ENCODE data around the gene LSR. TPM values are rescaled to one million over a fixed set of nuclear protein-coding genes. Genes with fewer than 3 reads are reported as not detected.

Gene LSR
- total and polyA plus RNA-seq, 8 donors: 50.6 to 130 (median 61.4) TPM

DNA sequence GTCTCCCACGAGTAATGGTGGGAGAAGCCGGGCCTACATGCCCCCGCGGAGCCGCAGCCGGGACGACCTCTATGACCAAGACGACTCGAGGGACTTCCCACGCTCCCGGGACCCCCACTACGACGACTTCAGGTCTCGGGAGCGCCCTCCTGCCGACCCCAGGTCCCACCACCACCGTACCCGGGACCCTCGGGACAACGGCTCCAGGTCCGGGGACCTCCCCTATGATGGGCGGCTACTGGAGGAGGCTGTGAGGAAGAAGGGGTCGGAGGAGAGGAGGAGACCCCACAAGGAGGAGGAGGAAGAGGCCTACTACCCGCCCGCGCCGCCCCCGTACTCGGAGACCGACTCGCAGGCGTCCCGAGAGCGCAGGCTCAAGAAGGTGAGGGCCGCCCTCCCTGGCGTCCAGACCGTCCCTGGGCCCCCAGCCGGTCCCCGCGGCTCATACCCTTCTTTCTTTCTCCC is 18.6 kb downstream of the LSR start:
- H3K4me1 ChIP-seq: peaks cover 15 to 55% of the 10 kb centered on the region in 2 donors
- no peaks in the 10 kb centered on the region for H3K27me3 ChIP-seq
- peak overlapping the region; percentile 91 to 93 for H3K27ac ChIP-seq
- H3K36me3 ChIP-seq: peaks cover 0 to 33% of the 10 kb centered on the region in 2 donors
- DNase-seq (peak; percentile 39 to 90 (median 45)), ATAC-seq (peak; percentile 33)
- H3K4me3 ChIP-seq: peak overlapping the region; percentile 59 to 80
- TF ChIP-seq, protein P1, sequence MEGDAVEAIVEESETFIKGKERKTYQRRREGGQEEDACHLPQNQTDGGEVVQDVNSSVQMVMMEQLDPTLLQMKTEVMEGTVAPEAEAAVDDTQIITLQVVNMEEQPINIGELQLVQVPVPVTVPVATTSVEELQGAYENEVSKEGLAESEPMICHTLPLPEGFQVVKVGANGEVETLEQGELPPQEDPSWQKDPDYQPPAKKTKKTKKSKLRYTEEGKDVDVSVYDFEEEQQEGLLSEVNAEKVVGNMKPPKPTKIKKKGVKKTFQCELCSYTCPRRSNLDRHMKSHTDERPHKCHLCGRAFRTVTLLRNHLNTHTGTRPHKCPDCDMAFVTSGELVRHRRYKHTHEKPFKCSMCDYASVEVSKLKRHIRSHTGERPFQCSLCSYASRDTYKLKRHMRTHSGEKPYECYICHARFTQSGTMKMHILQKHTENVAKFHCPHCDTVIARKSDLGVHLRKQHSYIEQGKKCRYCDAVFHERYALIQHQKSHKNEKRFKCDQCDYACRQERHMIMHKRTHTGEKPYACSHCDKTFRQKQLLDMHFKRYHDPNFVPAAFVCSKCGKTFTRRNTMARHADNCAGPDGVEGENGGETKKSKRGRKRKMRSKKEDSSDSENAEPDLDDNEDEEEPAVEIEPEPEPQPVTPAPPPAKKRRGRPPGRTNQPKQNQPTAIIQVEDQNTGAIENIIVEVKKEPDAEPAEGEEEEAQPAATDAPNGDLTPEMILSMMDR (IDR thresholded peaks at IDR 0.05): no peak
- intact Hi-C loops (cut with DNase I): no loop called here
- no peaks in the 10 kb centered on the region for H3K9me3 ChIP-seq

DNA sequence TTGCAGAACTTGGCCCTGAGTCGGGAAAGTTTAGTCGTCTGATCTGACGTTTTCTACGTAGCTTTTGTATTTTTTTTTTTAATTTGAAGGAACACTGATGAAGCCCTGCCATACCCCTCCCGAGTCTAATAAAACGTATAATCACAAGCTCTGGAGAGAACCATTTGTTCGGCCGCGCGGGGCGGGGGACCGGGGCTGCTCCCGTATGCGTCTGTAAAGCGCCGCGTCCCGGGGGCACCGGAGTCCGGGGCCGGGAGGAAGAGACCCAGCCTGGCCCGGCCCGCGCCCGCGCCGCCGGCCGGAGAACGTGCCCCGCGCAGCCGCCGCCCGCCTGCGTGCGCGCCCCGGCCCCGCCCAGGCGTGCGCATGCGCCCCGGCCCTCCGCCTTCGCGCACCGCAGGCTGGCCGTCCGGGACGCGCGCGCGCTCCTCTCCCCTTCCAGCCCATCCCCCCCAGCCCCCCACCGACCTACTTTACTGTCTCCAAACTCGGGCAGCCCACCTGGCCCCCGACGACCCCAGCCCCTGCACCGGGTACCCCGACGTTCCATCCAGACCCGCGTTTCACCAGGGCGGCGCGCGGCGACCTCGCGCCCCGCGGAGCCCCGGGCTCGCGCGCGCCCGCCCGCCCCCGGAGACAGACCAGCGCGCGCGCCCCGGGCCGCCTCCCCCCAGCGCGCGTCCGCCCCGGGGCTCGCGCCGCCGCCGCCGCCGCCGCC is 19.2 kb downstream of the LSR start:
- intact Hi-C loops (cut with DNase I): no loop called here
- ATAC-seq (peak; percentile 64), DNase-seq (peak; percentile 75 to 94 (median 76))
- Histone ChIP-seq H3K4me1 (peaks cover 15 to 61% of the 10 kb centered on the region in 2 donors), H3K4me3 (peak overlapping the region; percentile 59 to 80), H3K36me3 (peaks cover 0 to 39% of the 10 kb centered on the region in 2 donors), H3K9me3 (no peaks in the 10 kb centered on the region), H3K27ac (peak overlapping the region; percentile 91 to 93), H3K27me3 (no peaks in the 10 kb centered on the region)
- TF ChIP-seq, protein P1 (IDR thresholded peaks at IDR 0.05): no peak

- Histone ChIP-seq H3K9me3 (no peaks in the 10 kb centered on the region), H3K27ac (peak within 1 kb of the TSS; percentile 91 to 93), H3K36me3 (peaks cover 0 to 47% of the 10 kb centered on the region in 2 donors), H3K4me3 (peak within 1 kb of the TSS; percentile 59 to 80), H3K27me3 (no peaks in the 10 kb centered on the region), H3K4me1 (peaks cover 15 to 69% of the 10 kb centered on the region in 2 donors)
- intact Hi-C loops (cut with DNase I): no loop called here
- TF ChIP-seq, protein P1 (IDR thresholded peaks at IDR 0.05): no peak
- peak; percentile 10 for ATAC-seq
- peak in 3 of 4 donors; percentile 79 to 93 (median 83) for DNase-seq
Observed at GRCh38 chr19:35268536-35269437, 20.0 kb downstream of the LSR start, which contains the start of gene USF2. Gene USF2, plus strand, starts transcription at chr19:35268962. Its CDS starts 140 bp downstream, at chr19:35269102.

DNA sequence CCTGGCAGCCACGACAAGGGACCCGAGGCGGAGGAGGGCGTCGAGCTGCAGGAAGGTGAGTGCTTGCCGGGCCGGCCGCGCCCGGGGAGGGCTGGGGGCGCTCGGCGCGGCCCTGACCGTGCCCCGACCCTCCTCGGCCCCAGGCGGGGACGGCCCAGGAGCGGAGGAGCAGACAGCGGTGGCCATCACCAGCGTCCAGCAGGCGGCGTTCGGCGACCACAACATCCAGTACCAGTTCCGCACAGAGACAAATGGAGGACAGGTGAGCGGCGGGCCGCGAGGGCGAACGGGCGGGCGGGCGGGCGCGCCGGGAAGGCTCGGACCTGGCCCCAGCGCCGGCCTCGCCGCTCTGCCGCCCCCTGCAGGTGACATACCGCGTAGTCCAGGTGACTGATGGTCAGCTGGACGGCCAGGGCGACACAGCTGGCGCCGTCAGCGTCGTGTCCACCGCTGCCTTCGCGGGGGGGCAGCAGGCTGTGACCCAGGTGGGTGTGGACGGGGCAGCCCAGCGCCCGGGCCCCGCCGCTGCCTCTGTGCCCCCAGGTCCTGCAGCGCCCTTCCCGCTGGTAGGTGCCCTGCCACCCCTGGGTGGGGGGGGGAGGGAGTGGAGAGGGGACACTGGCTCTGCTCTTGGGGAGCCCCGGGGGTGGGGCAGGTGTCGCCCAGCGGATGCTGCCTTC is 20.8 kb downstream of the LSR start:
- Histone ChIP-seq H3K27ac (peak overlapping the region; percentile 87 to 93), H3K36me3 (peaks cover 0 to 51% of the 10 kb centered on the region in 2 donors), H3K4me1 (peaks cover 15 to 69% of the 10 kb centered on the region in 2 donors), H3K4me3 (peak overlapping the region; percentile 48 to 80), H3K9me3 (no peaks in the 10 kb centered on the region), H3K27me3 (no peaks in the 10 kb centered on the region)
- intact Hi-C loops (cut with DNase I): no loop called here
- ATAC-seq (peak; percentile 69), DNase-seq (peak; percentile 75 to 96 (median 90))
- TF ChIP-seq, protein P1 (IDR thresholded peaks at IDR 0.05): peak; percentile 74 to 90
